Left lung (tissue), 10 donors: ENCODE data around the gene FREM1. TPM values are rescaled to one million over a fixed set of nuclear protein-coding genes. Genes with fewer than 3 reads are reported as not detected.

Experiments used
- ATAC-seq: fragments of 200-7000 bp; cut with Tn5 transposase; one replicate; pipeline ENCODE4 v1.9.1; 2020; ENCODE audit warnings: moderate library complexity
- DNase-seq, 4 donors: peaks; one replicate each; pipeline ENCODE4 v3.0.0-alpha.2; 2013 to 2020
- H3K27ac ChIP-seq, 2 donors: fragments of 200-600 bp; sonication (generic) in 1 of 2; one replicate each; pipeline versions ENCODE4 v1.5.0 to v1.8.0; 2020 to 2021
- H3K27me3 ChIP-seq, 2 donors: fragments of 200-600 bp; sonication (generic) in 1 of 2; one replicate each; pipeline versions ENCODE4 v1.5.0 to v1.8.0; 2020 to 2021
- H3K36me3 ChIP-seq, 2 donors: fragments of 200-600 bp; sonication (generic) in 1 of 2; one replicate each; pipeline versions ENCODE4 v1.5.0 to v1.8.0; 2020 to 2021
- H3K4me1 ChIP-seq, 2 donors: fragments of 200-600 bp; one replicate each; pipeline ENCODE4 v1.8.0; 2021
- H3K4me3 ChIP-seq, 2 donors: fragments of 200-600 bp; sonication (generic) in 1 of 2; one replicate each; pipeline versions ENCODE4 v1.5.0 to v1.8.0; 2020 to 2021; ENCODE audit warnings: mild to moderate bottlenecking in 1 of 2
- H3K9me3 ChIP-seq, 2 donors: fragments of 200-600 bp; sonication (generic) in 1 of 2; one replicate each; pipeline versions ENCODE4 v1.5.0 to v1.8.0; 2020 to 2021
- CTCF ChIP-seq, 2 donors: fragments of 200-600 bp; sonication (generic) in 1 of 2; IDR thresholded peaks; one replicate each; pipeline versions ENCODE4 v1.5.0 to v1.8.0; 2021; ENCODE audit warnings: antibody characterized with exemption in 2 of 2
- intact Hi-C, 2 donors: fragments of 100-400 bp; cut with DNase I; formaldehyde crosslinking; loops; one replicate each; pipeline versions ENCODE4 v1.11.2 to v1.14.2; 2022
- polyA plus RNA-seq, 6 donors: library from polyadenylated mRNA; unstranded; fragments of 120-200 nt; gene quantifications; one replicate each; pipeline ENCODE4 v1.2.1, GENCODE V29; 2013; ENCODE audit not compliant: insufficient read length in 6 of 6
- total RNA-seq, 2 donors: library from RNA; stranded (reverse); fragmentation: NEBNext Ultra II Directional; extraction: Animal tissue kit (Norgen Biotek cat#: 25700); gene quantifications; one replicate each; pipeline ENCODE4 v1.2.1, GENCODE V29; 2021
- donor health status: DM: no; HTN: yes; CAD: no.
- donor health status: DM: no; HTN: no; CAD: no.

FREM1 gene
- total and polyA plus RNA-seq, 8 donors, result 2.4 to 104 (median 66.4) TPM

- no peak for ATAC-seq
- DNase-seq, result peak in 1 of 4 donors; percentile 55
- intact Hi-C loops, result no loop called here
- Histone ChIP-seq H3K27me3 (no peaks in the 10 kb centered on the region), H3K27ac (no peak overlapping the region), H3K36me3 (no peaks in the 10 kb centered on the region), H3K9me3 (peaks cover 0 to 2% of the 10 kb centered on the region in 2 donors), H3K4me3 (no peak overlapping the region), H3K4me1 (no peaks in the 10 kb centered on the region)
- TF ChIP-seq CTCF (IDR thresholded peaks at IDR 0.05), result no peak
Observed at GRCh38 chr9:14868772-14869583, 41.2 kb downstream of the FREM1 start.

GRCh38 chr9:14868418-14868771 is 41.8 kb downstream of the FREM1 start:
- Histone ChIP-seq H3K4me3 (no peak overlapping the region), H3K9me3 (peaks cover 0 to 2% of the 10 kb centered on the region in 2 donors), H3K27ac (no peak overlapping the region), H3K27me3 (no peaks in the 10 kb centered on the region), H3K36me3 (no peaks in the 10 kb centered on the region), H3K4me1 (no peaks in the 10 kb centered on the region)
- no peak for TF ChIP-seq CTCF (IDR thresholded peaks at IDR 0.05)
- DNase-seq (no peak), ATAC-seq (no peak)
- intact Hi-C loops, result no loop called here

- intact Hi-C loops, result no loop called here
Observed at GRCh38 chr9:14866200-14866749, 44.0 kb downstream of the FREM1 start.

GRCh38 chr9:14864309-14864708 is 45.9 kb downstream of the FREM1 start:
- no peaks in the 10 kb centered on the region for H3K9me3 ChIP-seq
- no peak for DNase-seq
- ATAC-seq, result no peak
- no peak overlapping the region for H3K4me3 ChIP-seq
- H3K36me3 ChIP-seq, result no peaks in the 10 kb centered on the region
- no peak for TF ChIP-seq CTCF (IDR thresholded peaks at IDR 0.05)
- no peaks in the 10 kb centered on the region for H3K27me3 ChIP-seq
- no peaks in the 10 kb centered on the region for H3K4me1 ChIP-seq
- peak overlapping the region in 1 of 2 donors; percentile 33 for H3K27ac ChIP-seq
- intact Hi-C loops, result no loop called here

More at GRCh38 chr9:14866200-14866749, 44.0 kb downstream of the FREM1 start:
- Histone ChIP-seq H3K4me1 (no peaks in the 10 kb centered on the region), H3K4me3 (no peak overlapping the region), H3K27ac (no peak overlapping the region), H3K36me3 (no peaks in the 10 kb centered on the region), H3K27me3 (no peaks in the 10 kb centered on the region), H3K9me3 (peaks cover 0 to 2% of the 10 kb centered on the region in 2 donors)
- no peak for DNase-seq
- TF ChIP-seq CTCF (IDR thresholded peaks at IDR 0.05), result no peak
- ATAC-seq, result no peak

- ATAC-seq (no peak), DNase-seq (no peak)
- Histone ChIP-seq H3K27ac (no peak overlapping the region), H3K4me1 (no peaks in the 10 kb centered on the region), H3K27me3 (no peaks in the 10 kb centered on the region), H3K9me3 (no peaks in the 10 kb centered on the region), H3K4me3 (no peak overlapping the region), H3K36me3 (no peaks in the 10 kb centered on the region)
- no peak for TF ChIP-seq CTCF (IDR thresholded peaks at IDR 0.05)
- intact Hi-C loops, result no loop called here
Observed at GRCh38 chr9:14863402-14863801, 46.8 kb downstream of the FREM1 start.
